ENCODE measurements around the gene SH3BP4. TPM values are rescaled to one million over a fixed set of nuclear protein-coding genes. Genes with fewer than 3 reads are reported as not detected.

The SH3BP4 gene, protein sequence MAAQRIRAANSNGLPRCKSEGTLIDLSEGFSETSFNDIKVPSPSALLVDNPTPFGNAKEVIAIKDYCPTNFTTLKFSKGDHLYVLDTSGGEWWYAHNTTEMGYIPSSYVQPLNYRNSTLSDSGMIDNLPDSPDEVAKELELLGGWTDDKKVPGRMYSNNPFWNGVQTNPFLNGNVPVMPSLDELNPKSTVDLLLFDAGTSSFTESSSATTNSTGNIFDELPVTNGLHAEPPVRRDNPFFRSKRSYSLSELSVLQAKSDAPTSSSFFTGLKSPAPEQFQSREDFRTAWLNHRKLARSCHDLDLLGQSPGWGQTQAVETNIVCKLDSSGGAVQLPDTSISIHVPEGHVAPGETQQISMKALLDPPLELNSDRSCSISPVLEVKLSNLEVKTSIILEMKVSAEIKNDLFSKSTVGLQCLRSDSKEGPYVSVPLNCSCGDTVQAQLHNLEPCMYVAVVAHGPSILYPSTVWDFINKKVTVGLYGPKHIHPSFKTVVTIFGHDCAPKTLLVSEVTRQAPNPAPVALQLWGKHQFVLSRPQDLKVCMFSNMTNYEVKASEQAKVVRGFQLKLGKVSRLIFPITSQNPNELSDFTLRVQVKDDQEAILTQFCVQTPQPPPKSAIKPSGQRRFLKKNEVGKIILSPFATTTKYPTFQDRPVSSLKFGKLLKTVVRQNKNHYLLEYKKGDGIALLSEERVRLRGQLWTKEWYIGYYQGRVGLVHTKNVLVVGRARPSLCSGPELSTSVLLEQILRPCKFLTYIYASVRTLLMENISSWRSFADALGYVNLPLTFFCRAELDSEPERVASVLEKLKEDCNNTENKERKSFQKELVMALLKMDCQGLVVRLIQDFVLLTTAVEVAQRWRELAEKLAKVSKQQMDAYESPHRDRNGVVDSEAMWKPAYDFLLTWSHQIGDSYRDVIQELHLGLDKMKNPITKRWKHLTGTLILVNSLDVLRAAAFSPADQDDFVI
- polyA plus RNA-seq (ENCODE audit: insufficient read length), result 17.0 TPM

DNA sequence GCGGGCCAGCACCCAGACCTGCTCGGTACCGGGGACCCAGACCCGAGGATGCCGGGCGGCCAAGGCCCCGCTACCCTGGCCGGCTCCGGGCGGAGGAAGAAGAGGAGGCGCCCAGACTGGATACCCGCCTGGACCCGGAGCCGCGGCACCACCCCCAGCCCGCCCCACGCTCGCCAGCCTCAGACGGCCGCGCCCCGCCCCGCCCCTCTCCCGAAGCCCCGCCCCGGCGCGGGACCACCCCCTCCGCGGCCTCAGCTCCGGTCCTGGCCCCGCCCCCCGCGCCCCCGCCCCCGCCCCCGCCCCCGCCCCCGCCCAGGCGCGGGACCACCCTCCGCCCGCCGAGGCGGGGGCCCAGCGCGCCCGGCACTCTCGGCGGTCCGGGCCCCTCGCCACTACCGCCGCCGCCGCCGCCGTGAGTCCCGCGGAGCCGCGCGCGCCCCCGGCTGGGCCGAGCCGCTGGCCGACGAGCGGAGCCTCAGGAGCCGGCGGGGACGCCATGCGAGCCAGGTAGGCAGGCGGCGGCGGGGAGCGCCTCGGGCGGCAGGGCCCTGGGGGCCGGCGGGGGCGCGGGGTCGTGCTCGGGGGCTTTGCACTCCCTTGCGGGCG lies at the start of gene SH3BP4:
Gene SH3BP4 (plus strand): TSS at position 354 of the 606 bp plus-strand sequence. CDS start 82,986 bp downstream, outside the sequence.
- no peak for DNase-seq (ENCODE audit: low read depth)

DNA sequence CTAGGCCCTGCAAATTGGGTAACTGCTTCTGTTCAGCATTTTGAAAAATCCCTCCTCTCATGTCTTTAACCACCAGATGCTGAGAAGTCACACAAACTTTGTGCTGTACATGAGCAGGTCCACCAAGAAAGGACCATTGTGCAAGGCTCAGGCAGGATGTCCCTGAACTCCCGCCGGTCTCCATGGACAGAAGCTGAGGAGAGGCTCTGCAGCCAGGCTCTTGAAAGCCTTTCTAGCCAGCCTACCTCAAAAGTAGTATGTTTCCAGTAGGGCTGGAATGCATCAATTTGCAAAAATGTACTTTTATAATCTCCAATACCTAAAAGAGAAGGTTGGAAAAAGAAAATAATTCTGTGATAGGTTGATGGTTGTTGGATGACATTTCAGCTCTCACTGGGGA lies 47.0 kb upstream of the SH3BP4 start:
- DNase-seq (ENCODE audit: low read depth), result no peak

DNA sequence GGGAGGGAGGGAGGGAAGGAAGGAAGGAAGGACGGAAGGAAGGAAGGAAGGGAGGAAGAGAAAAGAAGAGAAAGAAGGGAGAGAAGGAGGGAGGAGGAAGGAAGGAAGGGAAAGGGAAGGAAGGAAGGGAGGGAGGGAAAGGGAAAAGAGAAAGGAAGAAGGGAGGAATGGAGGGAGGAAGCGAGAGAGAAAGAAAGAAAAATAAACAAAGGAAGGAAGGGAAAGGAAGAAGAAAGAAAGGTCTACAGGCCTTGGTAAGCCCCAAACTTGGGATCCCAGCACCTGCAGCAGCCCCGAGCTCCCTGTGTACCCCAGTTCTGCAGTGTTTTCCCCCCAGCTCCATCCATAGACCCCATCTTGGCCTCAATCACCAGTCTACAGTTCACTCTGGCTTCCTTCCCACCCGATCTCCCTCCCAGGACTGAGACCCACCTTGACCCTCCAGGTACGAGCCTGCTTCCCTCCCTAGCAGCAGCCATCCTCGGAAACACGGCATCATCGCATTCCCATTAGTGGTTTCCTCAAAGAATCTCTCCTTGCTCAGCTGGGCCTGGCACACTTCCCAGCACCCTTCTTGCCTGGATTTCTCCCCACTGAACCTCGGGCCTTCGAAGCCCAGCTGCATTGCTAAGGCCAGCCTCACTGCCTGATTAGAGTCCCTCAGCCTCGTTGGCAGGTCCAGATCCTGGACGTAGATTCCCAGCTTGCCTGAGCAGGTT lies 46.1 kb upstream of the SH3BP4 start:
- no peak for DNase-seq (ENCODE audit: low read depth)

DNA sequence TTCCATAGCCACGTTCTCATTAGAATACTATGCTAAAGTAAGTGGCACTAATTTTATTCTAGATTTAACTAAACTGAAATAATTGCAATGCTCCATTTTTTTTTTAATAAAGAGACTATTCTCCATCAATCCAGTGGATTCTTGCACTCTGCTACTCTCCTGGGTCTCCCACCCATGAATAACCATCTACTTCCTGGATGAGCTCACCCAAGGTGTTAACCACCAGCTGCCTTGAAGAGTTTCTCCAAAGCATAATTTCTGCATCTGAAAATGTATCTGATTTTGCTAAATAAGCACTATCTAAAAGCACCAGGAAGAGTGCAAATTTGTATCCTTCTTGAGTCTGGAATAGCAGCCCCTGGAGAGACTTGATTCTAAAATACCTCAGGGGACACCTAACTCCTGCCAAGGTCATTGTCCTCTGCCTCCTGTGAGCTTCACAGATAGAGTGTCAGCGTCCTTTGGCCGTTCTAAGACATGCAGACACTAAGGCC lies 41.6 kb upstream of the SH3BP4 start:
- DNase-seq (ENCODE audit: low read depth), result no peak

DNA sequence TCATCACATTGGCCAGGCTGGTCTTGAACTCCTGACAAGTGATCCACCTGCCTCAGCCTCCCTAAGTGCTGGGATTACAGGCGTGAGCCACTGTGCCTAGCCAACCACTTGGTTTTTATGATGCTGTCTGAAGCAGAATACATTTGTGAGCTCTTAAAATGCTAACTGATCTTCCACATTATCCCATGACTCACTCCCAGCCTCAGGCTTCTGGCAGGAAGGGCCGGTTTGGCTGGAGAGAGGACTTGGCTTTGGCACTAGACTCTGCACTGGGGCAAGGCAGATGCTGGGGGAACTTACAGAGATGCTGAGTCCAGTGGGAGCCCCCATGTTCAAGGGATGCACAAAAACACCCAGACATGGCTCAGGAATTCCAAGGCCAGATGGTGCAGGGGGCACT lies 40.5 kb upstream of the SH3BP4 start:
- DNase-seq (ENCODE audit: low read depth), result no peak

DNA sequence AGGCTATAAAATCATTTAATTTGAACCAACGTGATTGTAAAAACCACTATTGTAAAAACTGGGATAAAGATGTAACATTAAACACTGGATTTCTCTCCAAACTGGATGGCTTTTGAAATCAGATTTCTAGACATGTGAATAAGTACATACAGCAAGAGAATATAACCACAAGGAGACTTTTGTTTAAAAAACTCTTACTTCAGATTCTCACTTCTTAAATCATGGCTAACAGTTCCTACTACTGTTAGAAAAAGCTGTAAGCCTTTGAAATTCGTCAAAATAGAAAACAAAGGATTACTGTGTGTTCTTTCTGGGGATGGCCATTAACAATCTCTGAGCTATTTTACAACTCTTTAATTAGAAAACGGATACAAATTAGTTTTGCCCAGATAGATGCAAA lies 39.4 kb upstream of the SH3BP4 start:
- no peak for DNase-seq (ENCODE audit: low read depth)

DNA sequence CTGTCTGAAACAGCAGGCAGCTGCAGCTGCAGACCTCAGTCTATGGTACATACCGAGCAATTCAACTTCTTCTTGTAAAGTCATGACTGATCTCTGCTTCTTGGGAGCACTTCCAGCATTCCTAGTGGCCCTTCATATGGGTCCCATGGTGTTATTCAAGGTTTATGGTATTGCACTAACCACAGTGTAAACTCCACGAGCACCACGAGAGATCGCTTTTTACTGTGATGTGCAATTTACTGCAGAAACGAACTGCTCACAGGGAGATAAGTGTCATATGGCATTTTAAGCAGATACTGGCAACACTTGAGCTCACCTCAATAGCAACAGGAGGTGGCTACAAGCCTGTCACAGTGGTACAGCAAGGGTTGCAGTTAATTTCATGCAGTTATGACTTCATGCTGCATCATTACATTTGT lies 38.6 kb upstream of the SH3BP4 start:
- DNase-seq (ENCODE audit: low read depth), result no peak

DNA sequence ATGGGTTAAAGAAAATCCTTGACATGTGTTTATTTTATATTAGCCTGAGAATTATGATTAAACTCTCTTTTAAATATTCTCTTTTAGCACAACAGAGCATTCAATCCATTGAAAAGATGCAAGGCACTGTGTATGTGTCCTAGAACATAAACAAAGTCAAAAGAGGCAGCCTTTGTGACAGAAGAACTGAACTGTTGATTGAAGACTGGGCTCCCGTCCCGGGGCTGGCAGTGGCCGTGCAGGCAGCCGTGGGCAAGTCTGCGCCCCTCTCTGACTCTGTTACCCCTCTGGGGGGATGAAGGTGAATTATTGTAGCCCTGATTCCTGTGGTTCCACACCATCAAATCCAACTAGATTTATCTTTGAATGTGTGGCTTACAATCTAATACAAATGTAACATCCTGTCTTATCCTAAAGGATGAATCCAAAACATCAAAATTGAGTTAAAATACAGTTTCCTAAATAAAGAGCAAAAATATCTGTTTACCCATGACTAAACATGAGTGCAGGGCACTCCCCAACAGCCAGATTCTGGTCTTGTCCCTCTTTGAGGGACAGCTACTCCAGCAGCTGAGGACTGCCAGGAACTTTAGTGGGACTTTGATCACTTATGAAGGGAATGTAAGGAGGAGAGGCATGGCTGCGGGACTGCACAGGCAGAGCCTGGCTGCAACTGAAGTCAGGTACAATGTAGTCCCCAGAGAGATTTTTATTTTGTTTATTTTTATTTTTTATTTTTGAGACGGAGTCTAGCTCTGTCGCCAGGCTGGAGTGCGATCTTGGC lies 37.3 kb upstream of the SH3BP4 start:
- DNase-seq (ENCODE audit: low read depth), result no peak

DNA sequence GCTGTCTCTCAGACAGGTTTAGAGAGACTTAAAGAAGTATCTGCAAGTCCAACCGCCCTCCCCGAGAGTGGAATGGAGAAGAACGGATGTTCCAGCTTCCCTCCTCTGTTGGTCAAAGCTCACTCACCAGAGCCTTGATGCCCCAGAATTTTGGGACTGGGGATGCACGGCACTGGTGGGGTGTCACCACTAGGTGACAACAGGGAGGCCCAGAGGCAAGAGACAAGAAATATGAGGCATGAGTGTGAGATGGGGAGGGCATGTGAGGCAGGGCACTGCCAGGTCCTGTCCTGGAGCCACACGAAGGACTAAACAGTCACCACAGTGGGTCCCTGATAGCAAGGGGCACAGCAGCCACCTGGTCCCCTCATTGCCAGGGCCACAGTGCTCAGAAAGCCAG lies 35.1 kb upstream of the SH3BP4 start:
- no peak for DNase-seq (ENCODE audit: low read depth)

DNA sequence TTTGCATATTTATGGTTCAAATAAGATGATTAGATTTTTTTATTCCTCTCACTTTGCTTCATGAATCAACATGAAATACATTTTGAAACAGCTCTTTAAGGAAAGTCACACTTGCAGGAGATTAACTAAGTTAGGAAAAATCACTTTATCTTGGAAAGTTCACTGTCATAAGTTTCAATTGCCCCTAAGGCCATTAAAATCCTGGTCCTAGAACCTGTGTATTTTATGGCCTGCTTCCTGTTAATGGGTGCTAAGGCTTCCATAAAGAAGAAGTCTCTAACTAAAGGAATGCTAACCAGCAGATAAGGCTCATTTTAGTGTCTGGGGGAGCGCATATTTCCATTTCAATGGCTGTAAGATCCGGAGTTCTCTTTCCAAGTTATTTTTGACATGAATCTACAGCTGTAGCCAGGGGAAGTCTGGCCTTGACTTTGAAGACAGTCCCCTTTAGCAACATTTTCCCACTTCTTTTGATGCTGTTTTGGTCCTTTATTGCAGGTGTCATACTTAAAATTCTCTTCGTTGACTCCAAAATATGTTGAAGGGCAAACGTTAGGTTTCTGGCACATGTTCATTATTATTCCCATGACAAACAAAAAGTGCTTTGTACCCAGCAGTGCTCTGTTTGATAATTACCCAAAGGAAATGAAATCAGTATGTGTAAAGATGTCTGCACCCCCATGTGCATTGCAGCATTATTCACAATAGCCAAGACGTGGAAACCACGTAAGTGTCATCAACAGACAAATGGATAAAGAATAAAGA lies 34.4 kb upstream of the SH3BP4 start:
- DNase-seq (ENCODE audit: low read depth), result no peak

DNA sequence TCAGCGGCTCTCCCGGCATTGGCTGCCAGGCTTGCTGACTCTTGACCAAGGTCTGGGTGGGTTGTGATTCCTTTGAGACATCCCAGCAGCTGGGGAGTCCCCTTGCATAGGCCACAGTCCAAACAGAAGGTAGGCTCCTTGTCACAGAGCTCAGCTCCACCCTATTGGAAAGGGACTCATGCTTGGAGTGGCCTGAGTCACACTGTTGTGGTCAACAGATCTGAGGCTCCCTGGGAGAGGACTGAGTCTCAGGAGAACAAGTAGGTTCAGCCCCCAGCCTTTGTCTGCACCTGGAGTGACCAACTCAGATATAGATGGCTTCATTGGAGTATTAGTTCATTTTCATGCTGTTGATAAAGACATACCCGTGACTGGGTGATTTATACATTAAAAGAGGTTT lies 32.1 kb upstream of the SH3BP4 start:
- no peak for DNase-seq (ENCODE audit: low read depth)

DNA sequence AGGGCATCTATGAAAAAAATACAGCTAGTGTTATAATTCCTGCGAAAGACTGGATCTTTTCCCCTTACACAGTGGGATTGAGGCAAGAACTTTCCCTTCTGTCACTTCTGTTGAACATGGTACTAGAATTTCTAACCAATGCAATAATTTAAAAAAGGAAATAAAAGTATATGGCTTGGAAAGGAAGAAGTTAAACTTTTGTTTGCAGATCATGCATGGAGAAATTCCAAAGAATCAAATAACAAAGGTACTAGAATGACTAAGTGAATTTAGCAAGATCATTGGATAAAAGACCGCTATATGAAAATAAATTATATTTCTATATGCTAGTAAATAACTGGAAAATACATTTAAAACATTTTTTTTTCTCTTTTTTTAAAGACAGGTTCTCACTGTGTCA lies 31.0 kb upstream of the SH3BP4 start:
- DNase-seq (ENCODE audit: low read depth), result no peak

DNA sequence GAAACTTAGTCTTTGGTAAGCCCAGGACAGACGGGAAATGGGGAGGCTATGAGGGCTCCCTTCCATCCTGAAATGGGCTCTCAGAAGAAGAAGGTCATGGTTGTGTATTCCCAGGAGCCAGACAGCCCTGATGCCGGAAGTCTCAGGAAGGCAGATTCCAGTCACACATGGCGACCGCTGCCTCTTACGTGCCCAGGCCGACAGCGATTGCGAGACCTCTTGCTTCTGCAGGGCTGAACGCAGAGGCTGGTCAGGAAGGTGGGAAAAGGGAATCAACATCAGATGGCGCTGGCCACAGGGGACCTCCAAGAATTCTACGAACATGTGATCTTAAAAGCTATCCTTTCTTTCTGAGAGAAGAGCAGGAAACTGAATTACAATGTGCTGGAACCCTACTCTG lies 22.8 kb upstream of the SH3BP4 start:
- DNase-seq (ENCODE audit: low read depth), result no peak

DNA sequence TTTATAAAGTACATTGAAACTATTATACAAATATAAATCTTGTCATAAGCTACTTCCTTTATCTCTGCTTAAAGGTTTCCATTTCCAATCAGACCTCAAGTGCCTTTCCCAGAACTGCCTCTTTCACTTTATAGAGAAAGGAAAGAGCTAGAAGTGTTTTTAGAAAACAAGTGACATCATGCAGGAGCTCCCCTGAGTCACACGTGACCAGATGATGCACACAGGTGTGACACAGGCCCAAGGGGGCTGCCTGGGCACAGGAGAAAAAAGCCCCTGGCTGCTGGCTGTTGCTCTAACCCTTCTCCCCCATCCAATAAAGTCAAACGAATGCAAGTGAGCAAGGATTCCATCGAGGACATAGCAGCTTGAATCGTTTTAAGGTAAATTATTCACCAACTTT lies 21.4 kb upstream of the SH3BP4 start:
- DNase-seq (ENCODE audit: low read depth), result no peak

DNA sequence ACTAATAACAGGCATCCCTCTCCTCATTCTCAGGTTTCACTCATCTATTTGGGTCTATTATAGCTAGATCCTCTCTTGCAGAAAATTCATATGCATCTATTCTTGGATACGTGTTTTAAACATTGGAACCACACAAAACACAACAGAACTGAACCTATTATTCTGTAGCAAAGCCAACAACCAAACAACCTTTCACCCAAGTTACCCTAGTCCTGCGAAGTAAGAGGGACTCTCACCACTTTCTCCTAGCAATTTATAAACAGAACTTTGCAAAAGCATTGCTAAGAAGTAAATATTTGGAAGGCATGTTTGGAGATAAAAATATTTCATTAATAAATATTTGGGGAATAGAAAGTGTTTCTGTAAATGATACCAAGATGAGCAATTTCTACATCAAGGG lies 20.4 kb upstream of the SH3BP4 start:
- no peak for DNase-seq (ENCODE audit: low read depth)

DNA sequence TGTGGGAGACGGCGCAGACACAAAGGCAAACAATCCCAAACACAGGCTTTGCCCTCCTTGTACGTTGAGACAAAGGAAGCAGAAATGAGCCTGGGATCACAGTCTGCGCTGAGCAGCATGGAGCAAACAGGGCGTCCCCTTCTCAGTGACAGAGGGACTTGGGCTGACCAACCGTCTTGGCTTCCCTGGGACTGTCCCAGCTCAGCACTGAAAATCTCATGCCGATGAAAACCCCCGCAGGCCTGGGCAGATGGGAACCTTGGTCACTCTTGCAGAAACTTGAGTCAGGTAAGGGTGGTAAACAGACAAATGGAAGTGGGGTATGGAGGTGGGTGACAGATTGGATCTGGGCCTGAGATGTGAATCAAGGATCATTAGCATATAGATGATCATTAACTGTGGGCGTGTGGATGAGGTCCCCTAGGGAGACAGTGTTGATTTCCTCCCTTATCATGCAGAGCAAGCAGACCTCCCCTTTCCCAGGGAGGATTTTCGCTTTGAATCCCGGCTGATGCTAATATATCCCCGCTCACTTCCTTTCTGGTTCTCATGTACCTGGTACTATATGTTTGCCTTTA lies 19.1 kb upstream of the SH3BP4 start:
- DNase-seq (ENCODE audit: low read depth), result no peak

DNA sequence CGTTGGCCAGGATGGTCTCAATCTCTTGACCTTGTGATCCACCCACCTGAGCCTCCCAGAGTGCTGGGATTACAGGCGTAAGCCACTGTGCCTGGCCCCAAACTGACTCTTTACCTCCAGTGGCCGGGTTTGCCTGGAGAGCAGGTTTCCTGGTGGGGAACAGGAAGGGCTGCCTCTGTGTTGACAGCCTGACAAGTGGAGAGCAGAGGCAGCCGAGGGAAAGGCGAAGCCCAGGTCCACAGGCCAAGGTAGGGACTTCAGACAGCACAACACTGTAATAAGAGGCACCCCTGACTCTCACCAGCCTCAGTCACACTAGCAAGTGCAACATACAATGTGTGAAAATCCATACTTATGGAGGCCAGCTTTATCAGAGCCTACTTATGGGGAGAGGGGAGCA lies 16.5 kb upstream of the SH3BP4 start:
- DNase-seq (ENCODE audit: low read depth), result no peak

DNA sequence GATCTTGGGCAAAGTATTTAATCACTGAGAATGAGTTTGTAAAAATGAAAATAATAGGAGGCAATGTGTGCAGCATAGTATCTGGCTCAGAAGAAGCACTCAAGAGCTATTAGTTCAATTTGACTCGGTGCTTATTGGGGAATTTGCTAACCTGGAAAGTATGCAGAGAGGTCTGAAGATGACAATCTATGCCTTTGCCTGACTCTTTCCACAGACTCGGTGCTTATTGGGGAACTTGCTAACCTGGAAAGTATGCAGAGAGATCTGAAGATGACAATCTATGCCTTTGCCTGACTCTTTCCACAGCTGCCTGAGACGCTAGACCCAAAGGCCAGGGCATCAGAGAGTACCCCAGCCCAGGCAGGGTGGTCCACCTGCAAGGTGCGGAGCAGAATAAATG lies 12.2 kb upstream of the SH3BP4 start:
- no peak for DNase-seq (ENCODE audit: low read depth)

DNA sequence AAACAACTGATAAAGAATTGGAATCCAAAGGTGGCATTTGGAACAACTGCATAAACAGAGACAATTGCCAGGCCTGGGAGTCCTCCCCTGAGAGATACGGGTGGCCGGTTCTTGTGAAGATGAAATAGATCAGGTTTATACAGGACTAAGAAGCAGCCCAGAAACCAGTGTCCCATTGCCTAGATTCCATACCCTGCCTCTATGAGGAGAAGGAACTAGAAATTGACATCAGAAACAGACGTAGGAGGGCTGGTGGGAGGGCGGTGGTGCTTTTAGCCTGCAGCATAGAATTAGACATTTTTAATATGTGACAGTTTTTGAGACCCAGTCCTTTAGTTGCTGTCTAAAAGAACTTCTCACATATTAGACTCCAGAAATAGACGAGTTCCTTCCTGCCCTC lies 11.8 kb upstream of the SH3BP4 start:
- no peak for DNase-seq (ENCODE audit: low read depth)

DNA sequence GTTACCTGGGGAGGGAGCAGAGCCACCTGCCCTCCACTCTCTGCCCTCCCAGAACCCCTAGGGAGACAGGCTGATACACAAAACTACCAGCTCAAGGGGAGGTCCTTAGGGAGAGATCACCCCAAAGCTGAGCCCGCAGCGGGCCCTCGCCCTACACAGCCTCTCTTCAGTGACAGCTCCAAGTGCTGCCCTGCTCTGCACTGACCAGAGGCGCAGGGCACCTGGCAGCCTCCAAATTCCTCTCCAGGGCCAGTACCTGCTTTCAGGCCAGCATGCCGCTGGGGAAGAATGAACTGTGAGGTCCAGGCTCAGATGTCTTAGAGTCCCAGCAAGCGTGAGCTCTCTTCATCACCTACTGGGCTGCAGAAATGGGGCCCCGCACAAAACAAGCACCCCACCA lies 11.3 kb upstream of the SH3BP4 start:
- no peak for DNase-seq (ENCODE audit: low read depth)
